Measurements from ENCODE around the gene UBALD2.

DNA sequence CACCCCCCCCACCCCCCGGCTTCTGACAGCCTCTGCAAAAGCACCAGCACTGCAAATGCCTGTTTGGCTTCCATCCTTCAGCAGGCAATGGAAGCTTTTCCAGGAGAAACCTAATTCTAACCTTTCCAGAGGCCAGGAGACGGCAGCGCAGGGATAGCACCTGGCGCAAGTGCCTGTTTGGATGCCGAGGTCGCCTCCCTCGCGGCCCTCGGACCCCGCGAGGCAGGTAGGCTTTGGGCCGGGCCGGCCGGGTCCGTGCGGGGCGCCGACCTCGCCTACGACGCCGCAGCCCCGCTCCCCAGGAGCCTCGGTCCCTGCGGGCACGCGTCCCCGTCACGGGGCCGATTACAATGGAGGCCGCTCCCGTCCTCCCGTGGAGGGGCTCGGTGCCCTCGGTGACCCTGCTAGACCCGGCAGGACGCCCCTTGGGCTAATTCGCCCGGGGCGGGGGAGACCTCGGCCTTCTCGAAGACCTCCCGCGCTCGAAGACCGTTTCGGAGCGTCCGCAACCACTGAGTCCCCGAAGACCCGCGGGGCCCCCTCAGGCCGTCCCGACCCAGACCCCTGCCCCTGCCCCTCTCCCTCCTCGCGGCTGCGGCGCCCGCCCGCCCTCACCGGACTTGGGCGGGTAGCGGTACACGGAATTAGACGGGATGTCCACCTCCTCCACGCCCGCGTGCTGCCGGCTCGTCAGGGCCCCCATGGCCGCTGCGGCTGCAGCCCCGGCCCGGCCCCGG, 25.4 kb upstream of the UBALD2 start:
- TF ChIP-seq, protein P1, sequence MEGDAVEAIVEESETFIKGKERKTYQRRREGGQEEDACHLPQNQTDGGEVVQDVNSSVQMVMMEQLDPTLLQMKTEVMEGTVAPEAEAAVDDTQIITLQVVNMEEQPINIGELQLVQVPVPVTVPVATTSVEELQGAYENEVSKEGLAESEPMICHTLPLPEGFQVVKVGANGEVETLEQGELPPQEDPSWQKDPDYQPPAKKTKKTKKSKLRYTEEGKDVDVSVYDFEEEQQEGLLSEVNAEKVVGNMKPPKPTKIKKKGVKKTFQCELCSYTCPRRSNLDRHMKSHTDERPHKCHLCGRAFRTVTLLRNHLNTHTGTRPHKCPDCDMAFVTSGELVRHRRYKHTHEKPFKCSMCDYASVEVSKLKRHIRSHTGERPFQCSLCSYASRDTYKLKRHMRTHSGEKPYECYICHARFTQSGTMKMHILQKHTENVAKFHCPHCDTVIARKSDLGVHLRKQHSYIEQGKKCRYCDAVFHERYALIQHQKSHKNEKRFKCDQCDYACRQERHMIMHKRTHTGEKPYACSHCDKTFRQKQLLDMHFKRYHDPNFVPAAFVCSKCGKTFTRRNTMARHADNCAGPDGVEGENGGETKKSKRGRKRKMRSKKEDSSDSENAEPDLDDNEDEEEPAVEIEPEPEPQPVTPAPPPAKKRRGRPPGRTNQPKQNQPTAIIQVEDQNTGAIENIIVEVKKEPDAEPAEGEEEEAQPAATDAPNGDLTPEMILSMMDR (IDR thresholded peaks at IDR 0.05) = no peak
- TF ChIP-seq RCOR1 (IDR thresholded peaks at IDR 0.05; ENCODE audit: low read depth, low read length) (no peak), RNF2 (IDR thresholded peaks at IDR 0.05; ENCODE audit: borderline replicate concordance, low read depth) (no peak), RFX5 (IDR thresholded peaks at IDR 0.05) (no peak), REST (IDR thresholded peaks at IDR 0.05) (no peak), POLR2A (IDR thresholded peaks at IDR 0.05; ENCODE audit: low read length) (no peak), KDM1A (IDR thresholded peaks at IDR 0.05; ENCODE audit: low read depth) (no peak), BCL3 (IDR thresholded peaks at IDR 0.05) (no peak), ZC3H11A (IDR thresholded peaks at IDR 0.05) (no peak)
- TF ChIP-seq, protein P2, sequence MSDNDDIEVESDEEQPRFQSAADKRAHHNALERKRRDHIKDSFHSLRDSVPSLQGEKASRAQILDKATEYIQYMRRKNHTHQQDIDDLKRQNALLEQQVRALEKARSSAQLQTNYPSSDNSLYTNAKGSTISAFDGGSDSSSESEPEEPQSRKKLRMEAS (IDR thresholded peaks at IDR 0.05) = no peak
